ENCODE data around the gene CD7. TPM values are rescaled to one million over a fixed set of nuclear protein-coding genes. Genes with fewer than 3 reads are reported as not detected.

Gene CD7
- total RNA-seq, 1 donor from 2014 or later = not detected

- DNase-seq (ENCODE audit: low read depth) = no peak
Observed at GRCh38 chr17:82329683-82330321, 12.4 kb upstream of the CD7 start.

- DNase-seq (ENCODE audit: low read depth) = no peak
Observed at GRCh38 chr17:82328994-82329507, 11.6 kb upstream of the CD7 start.

- DNase-seq (ENCODE audit: low read depth) = no peak
Observed at GRCh38 chr17:82328141-82328993, 11.0 kb upstream of the CD7 start.

GRCh38 chr17:82327757-82328140 is 10.3 kb upstream of the CD7 start:
- no peak for DNase-seq (ENCODE audit: low read depth)

- DNase-seq (ENCODE audit: low read depth) = no peak
Observed at GRCh38 chr17:82327289-82327688, 9.9 kb upstream of the CD7 start.

GRCh38 chr17:82325286-82326180 is 8.1 kb upstream of the CD7 start:
- DNase-seq (ENCODE audit: low read depth) = no peak

- DNase-seq (ENCODE audit: low read depth) = no peak
Observed at GRCh38 chr17:82324566-82325285, 7.3 kb upstream of the CD7 start.

GRCh38 chr17:82323514-82324234 is 6.3 kb upstream of the CD7 start:
- no peak for DNase-seq (ENCODE audit: low read depth)

- no peak for DNase-seq (ENCODE audit: low read depth)
Observed at GRCh38 chr17:82322526-82323453, 5.4 kb upstream of the CD7 start.

GRCh38 chr17:82321947-82322466 is 4.6 kb upstream of the CD7 start:
- DNase-seq (ENCODE audit: low read depth) = no peak

- DNase-seq (ENCODE audit: low read depth) = no peak
Observed at GRCh38 chr17:82320956-82321927, 3.8 kb upstream of the CD7 start.

GRCh38 chr17:82320140-82320840 is 2.9 kb upstream of the CD7 start:
- DNase-seq (ENCODE audit: low read depth) = no peak

GRCh38 chr17:82319619-82320062 is 2.2 kb upstream of the CD7 start:
- DNase-seq (ENCODE audit: low read depth) = no peak

GRCh38 chr17:82318772-82319606 is 1.6 kb upstream of the CD7 start:
- no peak for DNase-seq (ENCODE audit: low read depth)

- no peak for DNase-seq (ENCODE audit: low read depth)
Observed at GRCh38 chr17:82318169-82318498, 726 bp upstream of the CD7 start.

All from myocyte (in vitro differentiated cells).